Lung microvascular endothelial cell (primary cell): ENCODE measurements around the gene VAX1. TPM values are rescaled to one million over a fixed set of nuclear protein-coding genes. Genes with fewer than 3 reads are reported as not detected.
"Not testable (repeated sequence)": the region's sequence is repeated elsewhere in the genome, so short reads cannot be mapped to it uniquely, and the experiment has no call there.

Source experiments
- DNase-seq, 2 donors: peaks; one replicate each; pipeline versions ENCODE4 v3.0.0 to v3.0.0-alpha.2; 2010; ENCODE audit warnings: low read depth in 2 of 2
- total RNA-seq: library from RNA; depleted of rRNA; stranded (reverse); fragments of >200 nt; gene quantifications from 2 replicates; pipeline ENCODE4 v1.2.1, GENCODE V29; 2014

The VAX1 gene
- total RNA-seq, 1 donor from 2014 or later, result not detected

DNA sequence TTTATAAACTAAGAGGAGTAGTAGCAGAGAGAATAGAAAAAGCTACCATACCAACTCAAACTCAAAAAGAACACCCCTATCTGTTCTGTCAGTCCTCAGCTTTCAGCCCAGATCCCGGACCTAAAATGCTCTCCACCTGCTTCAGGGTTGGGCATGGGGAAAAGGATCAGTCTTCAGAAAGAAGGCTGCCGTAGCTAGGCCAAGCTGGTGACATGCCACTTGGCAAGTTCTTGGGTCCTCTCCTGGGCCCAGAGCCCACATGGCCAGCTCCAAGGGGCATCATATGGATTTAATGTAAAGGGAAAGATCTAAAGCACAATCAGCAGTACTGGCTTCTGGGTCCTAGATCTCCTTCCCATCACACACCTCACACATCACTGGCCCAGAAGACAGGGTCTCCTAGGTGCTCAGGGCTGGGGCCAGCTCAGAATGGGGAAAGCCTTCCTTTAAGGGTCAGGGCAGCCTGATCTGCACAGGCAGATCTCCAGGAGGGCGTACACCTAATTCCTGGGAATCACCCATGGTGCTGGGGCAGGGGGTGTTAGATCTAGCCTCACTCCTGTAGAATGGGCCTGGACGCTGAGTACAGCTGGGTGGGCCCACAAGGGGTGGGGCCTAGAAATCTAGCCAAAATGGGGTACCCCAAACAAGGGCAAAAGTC, 2.5 kb downstream of the VAX1 start:
- DNase-seq, result no peak

- no peak for DNase-seq
These were observed 3.1 kb downstream of the VAX1 start for GRCh38 chr10:117135026-117135372.

- peak; percentile 20 to 44 for DNase-seq
These were observed 3.6 kb downstream of the VAX1 start for GRCh38 chr10:117134306-117135025.

DNA sequence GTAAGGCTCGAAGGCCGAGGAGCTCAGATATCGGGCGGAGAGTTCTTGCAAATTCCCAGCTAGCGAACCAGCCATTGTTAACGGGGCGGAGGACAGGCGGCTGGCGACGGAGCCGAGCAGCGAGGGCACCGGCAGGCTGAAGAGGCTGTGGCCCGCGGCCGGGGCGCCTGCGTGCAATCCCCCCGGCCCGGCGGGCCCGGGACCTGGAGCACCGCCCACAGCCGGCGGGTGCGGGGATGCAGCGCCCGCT, 4.1 kb downstream of the VAX1 start:
- peak; percentile 19 to 23 for DNase-seq

- DNase-seq, result no peak
These were observed 4.6 kb downstream of the VAX1 start for GRCh38 chr10:117133273-117134055.

DNA sequence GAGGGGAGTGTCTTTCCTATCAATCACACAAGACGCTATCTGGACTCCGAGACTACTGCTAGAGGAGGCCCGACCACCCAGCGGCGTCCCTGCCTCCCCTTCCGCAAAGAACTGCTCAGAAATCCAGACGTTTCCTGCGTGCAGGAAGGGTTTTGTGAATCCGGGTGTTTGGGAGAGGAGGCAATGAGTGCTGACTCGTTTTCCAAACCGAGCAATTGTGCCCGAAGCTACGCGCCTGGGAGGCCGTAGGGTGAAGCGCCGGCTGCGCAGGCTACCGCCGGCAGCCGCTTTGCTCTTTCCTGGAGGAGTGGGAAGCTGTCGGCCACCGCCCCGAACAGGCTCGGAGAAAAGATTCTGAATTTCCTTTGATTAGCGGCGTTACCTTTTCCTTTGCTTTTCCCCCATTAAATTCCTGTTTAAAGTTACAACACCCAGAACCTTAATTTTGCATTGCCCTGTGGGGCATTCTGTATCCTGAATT, 5.3 kb downstream of the VAX1 start:
- DNase-seq, result no peak

GRCh38 chr10:117131376-117132327, 6.4 kb downstream of the VAX1 start:
- DNase-seq, result no peak

GRCh38 chr10:117130862-117131375, 7.2 kb downstream of the VAX1 start:
- DNase-seq, result no peak

DNA sequence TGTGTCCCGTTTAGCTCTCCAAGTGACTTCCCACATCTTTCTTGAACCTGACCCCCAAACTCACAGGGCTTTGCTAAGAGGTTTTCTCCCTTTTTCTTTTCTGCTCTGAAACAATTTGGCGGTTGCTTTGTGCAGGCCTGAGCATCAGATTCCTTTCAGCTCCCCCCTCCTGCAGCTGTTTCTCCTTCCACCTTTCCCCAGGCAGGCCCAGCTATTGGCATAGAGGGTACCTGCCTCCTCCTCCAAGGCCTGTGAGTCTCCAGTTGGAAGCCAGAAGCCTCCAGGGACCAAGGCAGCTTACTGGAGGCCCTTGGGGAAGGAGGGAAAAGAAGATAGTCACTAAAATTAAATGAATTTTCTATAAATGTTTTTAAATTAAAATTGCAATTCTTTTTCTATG, 7.7 kb downstream of the VAX1 start:
- no peak for DNase-seq

- DNase-seq, result not testable (repeated sequence)
These were observed 11.4 kb downstream of the VAX1 start for GRCh38 chr10:117126645-117127044.

- no peak for DNase-seq
These were observed 12.0 kb downstream of the VAX1 start for GRCh38 chr10:117126034-117126433.

DNA sequence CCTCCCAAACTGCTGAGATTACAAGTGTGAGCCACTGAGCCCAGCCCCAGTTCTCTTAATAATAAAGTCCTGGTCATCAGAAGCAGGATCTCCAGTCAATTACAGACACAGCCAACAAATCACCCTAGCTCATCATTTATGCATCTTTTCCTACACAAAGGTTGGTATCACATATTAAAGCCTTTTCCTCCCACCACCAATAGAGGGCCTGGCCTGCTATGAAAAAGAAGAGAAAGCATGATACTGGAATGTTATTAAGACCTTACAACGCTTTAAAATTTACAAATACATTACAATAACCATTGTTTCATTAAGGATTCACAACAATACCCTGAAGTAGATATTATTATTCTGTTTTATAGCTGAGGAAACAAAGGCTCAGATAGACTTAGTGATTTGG, 25.9 kb downstream of the VAX1 start:
- peak in 1 of 2 donors; percentile 27 for DNase-seq

DNA sequence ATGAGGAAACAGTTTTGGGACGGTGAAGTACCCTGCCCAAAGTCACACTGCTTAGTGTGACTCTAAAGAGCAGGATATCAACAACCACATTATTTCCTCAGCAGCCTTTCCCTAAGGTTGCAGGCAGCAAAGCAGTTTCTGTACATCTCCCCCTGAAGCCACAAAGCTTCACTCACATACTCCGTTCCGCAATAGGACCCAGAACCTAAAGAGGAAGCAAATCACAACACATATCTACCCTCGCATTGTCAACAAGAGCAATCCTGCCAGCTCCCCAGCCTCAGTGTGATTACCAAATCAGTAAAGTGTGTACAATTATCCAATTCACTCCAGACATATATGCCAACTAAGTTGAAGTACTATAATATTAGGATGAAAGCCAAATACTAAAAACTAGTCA, 30.8 kb downstream of the VAX1 start:
- no peak for DNase-seq

- no peak for DNase-seq
These were observed 41.4 kb downstream of the VAX1 start for GRCh38 chr10:117096599-117097201.

GRCh38 chr10:117094856-117095255, 43.2 kb downstream of the VAX1 start:
- DNase-seq, result no peak

DNA sequence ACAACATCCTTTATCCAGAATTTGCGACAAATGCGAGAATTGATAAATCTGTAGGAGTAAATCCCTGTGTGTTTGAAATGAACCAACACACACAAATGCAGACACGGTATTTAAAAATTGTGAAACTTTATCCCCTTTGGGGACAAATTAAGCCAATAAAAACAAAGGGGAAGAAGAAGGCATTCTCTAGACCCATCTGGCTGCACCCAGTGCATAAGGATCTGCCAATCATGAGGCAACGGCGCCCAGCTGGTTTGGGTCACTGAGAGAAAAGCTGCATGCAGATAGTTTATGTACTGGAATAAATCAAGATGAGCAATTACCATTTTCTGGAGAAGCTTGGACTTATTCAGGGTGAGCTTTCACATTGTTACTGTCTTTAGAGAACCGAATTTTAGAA, 45.7 kb downstream of the VAX1 start:
- DNase-seq, result no peak

DNA sequence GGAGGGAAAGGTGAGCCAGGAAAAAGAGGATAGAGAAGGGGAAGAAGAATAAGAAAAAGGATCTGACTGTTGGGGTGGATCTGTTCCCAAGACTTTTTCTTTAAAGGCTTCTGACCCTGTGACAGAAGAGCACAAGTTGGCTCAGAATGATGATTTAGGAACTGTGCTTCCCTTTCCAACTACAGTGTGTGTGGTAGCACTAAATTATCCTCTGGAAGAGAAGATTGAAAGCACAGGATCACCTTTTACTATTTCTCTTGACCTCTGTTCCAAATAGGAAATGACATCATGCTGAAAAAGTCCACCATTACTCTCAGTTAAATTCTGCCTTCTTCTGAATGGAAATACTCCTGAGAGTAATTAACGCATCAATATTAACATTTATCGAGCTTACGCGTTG, 47.2 kb downstream of the VAX1 start:
- peak in 1 of 2 donors; percentile 0 for DNase-seq

GRCh38 chr10:117087521-117087920, 50.5 kb downstream of the VAX1 start:
- no peak for DNase-seq

DNA sequence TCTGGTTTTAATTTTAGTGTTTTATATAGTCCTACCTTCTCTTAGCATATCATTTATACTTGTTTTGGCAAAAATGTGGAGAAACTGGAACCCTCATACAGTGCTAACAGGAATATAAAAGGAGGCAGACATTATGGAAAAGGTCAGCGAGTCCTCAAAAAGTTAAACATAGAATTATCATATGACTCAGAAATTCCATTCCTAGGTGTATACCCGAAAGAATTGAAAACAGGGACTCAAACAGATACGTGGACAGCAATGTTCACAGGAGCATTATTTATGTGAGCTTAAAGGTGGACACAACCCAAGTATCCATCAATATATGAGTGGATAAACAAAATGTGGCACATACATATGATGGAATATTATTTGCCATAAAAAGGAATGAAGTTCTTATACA, 51.5 kb downstream of the VAX1 start:
- no peak for DNase-seq

DNA sequence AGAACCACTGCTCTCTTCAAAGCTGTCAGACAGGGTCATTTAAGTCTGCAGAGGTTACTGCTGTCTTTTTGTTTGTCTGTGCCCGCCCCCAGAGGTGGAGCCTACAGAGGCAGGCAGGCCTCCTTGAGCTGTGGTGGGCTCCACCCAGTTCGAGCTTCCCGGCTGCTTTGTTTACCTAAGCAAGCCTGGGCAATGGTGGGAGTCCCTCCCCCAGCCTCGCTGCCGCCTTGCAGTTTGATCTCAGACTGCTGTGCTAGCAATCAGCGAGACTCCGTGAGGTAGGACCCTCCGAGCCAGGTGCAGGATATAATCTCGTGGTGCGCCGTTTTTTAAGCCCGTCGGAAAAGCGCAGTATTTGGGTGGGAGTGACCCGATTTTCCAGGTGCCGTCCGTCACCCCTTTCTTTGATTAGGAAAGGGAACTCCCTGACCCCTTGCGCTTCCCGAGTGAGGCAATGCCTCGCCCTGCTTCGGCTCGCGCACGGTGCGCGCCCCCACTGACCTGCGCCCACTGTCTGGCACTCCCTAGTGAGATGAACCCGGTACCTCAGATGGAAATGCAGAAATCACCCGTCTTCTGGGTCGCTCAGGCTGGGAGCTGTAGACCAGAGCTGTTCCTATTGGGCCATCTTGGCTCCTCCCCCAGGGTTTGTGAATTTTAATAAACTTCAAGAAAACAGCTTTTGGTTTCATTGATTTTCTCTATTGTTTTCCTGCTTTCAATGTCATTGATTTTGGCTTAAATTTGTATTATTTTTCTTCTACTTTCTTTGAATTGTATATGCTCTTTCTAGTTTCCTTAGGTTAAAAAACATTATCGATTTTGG, 53.4 kb downstream of the VAX1 start:
- DNase-seq, result not testable (repeated sequence)
